HG03571 (cell line): ENCODE measurements around the gene TBC1D9B.
A peak's percentile ranks its signal among the peaks of the same experiment; 100 is the strongest.

Source experiments
- ATAC-seq: cut with Tn5 transposase; IDR thresholded peaks from one replicate; pipeline ENCODE4 v1.9.1; 2021; ENCODE audit not compliant: unreplicated experiment

TBC1D9B gene

DNA sequence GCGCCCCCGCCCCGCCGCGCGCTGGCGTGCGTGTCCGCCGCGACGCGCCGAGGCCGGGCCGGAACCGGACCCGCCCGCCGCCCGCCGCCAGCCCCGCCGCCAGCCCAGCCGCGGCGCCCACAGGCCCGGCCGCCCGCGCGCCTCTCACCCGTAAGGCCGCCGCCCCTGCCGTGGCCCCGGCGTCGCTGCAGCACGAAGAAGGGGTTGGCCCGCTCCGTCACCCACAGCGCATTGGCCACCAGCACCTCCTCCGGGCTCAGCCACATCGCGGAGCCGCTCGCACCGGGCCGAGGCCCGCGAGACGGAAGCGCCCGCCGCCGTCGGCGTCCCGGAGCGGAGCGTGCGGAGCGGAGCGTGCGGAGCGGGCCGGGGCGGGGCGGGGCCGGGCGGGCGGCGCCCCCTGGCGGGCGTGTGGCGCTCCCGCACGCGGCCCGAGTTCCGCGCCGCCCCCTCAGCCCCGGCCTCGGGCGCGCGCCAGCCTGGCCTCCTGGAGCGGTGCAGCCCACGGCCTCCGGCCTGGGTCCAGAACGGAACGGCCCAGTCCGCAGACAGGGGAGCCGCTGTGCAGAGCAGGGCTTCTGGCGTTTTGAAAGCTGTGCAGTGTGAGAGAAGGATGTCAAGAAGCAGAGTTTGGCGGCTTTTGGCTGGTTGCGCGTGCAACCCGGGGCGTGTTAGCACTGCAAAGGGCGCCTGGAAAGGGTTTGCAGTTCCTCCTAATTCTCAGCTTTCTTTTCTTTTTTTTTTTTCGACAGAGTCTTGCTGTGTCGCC lies at the start of gene TBC1D9B:
Gene TBC1D9B, minus strand, starts transcription at position 342 of the 769 bp plus-strand sequence. Its CDS starts 76 bp downstream, at position 266.
- ATAC-seq, result peak; percentile 92

DNA sequence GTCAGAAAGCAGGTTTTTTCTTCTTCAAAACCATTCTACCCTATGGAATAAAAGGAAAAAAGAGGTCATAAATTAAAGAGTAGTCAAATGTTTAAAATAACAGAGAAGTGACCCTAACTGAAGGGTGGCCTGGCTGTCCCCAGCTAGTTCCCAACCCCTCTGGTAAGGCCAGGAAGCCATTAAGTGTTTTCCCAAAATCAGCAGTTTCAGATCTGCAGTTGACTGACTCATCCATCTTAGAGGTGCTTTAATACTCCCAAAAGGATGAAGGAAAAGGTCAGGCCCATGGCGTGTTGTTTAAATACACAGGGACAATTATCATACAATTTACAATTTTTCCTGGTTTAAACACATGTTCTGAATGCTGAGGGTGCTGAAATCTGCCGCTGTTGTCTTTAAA lies 47.9 kb upstream of the TBC1D9B start:
- no peak for ATAC-seq

DNA sequence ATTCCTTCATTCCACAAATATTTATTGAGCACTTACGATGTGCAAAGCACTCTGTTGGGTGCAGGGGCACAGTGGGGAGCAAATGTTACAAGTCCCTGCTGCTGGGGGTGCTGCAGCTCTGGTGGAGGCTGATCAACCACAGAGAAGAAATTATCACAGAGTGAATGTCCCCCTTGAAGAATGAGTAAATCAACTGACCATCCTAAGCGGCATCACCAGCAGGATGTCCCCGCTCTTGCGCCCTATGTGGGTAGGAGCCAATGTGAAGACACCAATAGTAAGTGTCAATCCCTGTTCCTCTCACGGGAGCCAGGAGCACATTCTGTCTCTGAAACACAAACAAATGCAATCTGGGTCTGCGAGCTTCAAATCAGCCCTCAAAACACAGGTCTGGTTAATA lies 47.4 kb upstream of the TBC1D9B start:
- no peak for ATAC-seq

DNA sequence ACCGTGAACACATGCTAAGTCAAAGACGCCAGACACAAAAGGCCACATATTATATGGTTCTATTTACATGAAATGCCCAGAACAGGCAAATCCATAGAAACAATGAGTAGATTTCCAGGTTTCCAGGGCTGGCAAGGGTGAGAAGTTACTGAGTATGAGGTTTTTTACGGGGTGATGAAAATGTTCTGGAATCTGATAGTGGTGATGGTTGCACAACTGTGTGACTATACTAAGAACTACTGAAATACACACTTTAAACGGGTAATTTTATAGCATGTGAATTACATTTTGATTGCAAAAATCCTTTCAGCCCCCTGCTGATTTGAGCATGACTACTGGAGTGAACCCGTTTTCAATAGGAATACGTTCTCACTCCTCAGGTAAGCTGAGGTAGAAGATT lies 46.7 kb upstream of the TBC1D9B start:
- no peak for ATAC-seq

GRCh38 chr5:179953987-179954386 lies 46.3 kb upstream of the TBC1D9B start:
- ATAC-seq, result no peak

DNA sequence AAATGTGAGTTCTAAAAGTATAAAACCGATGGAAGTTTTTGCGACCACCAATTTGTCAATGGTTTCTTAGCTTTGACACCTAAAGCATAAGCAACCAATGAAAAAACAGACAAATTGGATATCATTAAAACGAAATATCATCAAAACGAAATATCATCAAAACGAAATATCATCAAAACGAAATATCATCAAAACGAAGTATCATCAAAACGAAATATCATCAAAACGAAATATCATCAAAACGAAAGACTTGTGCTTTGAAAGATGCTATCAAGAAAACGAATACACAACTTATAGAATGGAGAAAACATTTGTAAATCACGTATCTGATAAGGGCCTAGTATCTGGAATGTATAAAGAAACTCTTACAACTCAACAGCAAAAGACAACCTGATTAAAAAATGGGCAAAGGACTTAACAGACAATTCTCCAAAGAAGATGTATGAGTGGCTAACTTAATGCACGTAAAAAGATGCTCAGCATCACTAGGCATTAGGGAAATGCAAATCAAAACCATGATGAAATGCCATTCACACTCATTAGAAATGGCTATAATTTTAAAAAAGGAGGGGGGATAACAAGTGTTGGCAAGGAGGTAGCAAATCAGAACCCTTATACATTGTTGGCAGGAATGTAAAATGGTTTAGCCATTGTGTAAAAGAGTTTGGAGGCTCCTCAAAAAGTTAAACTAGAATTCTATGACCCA lies 29.4 kb upstream of the TBC1D9B start:
- no peak for ATAC-seq

DNA sequence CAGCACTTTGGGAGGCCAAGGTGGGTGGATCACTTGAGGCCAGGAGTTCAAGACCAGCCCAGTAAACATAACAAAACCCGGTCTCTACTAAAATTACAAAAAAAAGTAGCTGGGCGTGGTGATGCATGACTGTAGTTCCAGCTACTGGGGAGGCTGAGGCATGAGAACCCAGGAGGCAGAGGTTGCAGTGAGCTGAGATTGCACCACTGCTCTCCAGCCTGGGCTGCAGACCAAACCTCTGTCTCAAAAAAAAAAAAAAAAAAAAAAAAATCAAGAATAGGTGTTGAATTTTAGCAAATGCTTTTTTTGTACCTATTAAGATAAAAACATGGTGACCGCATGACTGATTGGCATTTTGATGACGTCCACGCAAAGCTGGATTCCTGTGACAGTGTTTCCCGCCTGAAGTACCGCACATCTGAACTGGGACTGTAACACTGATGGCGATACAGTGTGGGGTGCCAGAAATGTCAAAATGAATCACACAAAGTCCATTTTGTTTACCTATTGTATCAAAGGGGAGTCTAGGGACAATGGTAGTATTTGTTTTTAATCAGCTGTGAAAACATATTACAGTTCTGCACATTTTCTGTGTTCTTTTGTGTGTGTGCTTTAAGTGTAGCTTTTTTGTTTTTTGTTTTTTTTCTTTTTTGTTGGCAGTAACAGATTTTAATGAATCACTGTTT lies 23.2 kb upstream of the TBC1D9B start:
- ATAC-seq, result no peak

DNA sequence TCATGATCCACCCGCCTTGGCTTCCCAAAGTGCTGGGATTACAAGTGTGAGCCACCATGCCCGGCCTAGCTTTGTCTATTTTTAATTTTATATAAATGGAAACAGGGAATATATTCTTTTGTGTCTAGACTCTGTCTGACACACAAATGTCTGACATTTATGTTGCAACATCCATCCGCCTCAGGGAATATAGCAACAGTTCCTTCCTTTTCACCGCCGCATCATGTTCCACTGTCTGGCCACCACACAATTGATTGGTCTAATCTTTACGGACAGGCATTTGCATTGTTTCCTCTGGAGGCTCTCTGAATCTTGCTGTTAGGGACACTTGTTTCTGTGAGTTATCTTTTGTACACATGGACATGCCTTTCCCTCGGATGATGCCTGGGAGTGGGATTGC lies 20.1 kb upstream of the TBC1D9B start:
- no peak for ATAC-seq

GRCh38 chr5:179926657-179927056 lies 19.0 kb upstream of the TBC1D9B start:
- no peak for ATAC-seq

- no peak for ATAC-seq
Measured at GRCh38 chr5:179923436-179923835, 15.7 kb upstream of the TBC1D9B start.

DNA sequence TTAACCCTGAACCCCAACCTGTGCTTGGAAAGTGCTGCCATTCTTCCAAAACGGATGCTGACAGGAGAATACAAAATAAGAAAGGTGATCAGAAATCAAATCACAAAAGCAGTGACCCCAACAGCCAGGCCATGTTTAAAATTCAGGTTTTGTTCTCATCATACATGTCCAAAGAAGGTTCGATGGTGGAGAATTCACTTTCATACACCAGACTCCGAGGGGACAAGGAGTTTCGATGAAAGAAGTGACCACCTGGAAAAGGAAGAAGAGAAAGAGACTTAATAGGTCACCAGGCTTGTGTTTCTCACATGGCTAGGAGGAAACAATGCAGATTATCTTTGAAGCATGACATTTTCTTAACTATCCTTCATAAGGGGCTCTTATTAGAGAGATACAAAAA lies 12.5 kb upstream of the TBC1D9B start:
- ATAC-seq, result no peak

GRCh38 chr5:179919487-179920060 lies 11.9 kb upstream of the TBC1D9B start:
- ATAC-seq, result no peak

DNA sequence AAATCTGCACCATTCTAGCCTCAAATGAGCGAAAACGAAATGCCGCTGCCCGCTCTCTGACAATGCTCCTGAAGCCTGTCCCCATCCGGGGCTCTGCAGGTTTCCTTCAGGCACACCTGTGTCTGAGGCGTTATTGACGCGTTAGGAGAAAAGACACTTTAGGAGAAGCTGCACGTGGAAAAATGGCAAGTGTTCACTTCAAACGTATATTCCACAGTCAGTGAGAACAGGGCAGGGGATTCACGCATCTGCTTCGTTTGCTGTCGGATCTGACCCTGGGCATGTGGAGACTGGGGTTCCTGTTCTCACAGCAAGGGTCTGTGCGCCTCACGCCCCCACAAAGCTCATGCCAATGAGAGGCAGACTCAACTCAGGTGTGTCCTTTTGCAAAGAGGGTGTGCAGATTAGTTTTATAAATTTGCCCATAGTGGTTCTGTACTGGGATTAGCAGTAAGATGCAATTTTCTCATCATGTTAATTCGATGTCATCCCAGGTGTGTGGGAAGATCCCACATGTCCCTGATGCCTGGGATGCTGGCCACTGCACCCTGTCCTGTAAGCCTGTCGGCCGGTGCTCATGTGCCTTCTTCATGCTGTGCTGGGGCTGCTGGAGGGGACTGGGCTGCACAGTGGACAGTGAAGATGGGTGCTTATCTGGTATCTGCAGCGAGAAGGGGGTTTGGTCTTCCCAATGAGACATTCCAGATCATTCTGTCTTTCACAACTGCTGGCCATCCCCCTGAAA lies 11.2 kb upstream of the TBC1D9B start:
- no peak for ATAC-seq

GRCh38 chr5:179916523-179916922 lies 8.8 kb upstream of the TBC1D9B start:
- ATAC-seq, result no peak

DNA sequence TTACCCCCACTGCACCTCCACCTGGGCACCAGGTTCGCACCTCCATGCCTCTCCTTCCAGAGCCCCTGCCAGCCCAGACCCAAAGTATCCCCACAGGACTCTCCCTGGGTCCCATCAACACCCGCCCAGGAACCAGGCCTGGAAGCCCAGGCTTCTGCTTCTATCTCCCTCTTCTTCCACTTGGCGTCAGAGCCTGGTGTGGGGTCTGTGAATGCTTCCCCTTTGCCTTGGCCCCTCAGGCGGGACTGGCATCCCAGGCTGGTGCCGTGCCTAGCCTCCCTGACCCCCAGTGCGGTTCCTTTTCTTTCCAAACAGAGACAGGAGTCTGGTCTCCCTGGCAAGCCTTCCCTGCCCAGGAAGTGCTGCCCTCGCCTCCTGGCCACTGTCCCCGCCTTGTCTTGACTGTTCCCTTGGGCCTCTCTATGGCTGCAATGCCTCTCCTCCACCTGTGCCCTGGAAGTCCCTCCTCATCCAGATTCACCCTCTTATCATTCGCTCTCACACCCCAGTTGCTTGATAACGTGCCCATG lies 7.8 kb upstream of the TBC1D9B start:
- ATAC-seq, result no peak

- no peak for ATAC-seq
Measured at GRCh38 chr5:179914032-179914755, 6.5 kb upstream of the TBC1D9B start.

DNA sequence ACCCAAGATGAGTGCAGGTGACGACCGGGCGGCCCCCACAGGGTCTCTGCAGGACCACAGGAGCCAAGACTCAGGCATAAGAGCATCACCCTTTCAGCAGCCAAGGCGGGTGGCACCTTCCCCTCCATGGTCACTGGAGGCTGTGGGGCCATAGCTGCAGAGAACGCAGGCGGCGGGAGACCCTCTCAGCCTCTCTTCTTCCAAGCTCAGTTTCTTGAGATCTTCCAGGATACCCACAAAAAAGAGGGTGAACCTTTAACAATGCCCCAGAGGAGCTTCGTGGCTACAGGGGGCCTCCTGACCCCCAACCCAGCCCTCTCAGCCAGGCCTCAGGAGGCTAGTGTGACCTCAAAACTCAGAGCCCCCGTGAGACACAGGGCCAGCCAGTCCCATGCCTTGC lies 5.8 kb upstream of the TBC1D9B start:
- ATAC-seq, result no peak

GRCh38 chr5:179912951-179913350 lies 5.3 kb upstream of the TBC1D9B start:
- ATAC-seq, result no peak

DNA sequence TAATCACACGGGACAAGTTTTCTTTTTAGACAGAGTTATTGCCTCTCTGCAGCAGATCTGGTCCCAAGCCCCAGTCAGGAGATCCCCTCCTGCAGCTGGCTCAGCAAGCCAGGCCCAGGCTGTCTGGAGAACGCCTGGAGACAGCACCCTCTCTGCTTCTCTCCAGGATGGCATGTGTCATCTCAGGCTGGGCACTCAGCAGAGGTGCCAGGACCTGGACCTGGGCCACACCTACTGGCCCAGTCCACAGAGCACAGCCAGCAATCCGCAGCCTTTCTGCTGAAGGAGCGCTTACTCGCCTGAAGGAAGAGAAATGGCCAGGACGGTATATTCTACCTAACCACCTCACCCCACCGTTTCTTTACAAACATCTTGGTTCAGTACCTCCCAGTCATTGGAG lies 4.7 kb upstream of the TBC1D9B start:
- no peak for ATAC-seq

GRCh38 chr5:179909224-179909623 lies 1.5 kb upstream of the TBC1D9B start:
- ATAC-seq, result no peak
